HepG2 (cell line): ENCODE results near the gene MTG1. TPM values are rescaled to one million over a fixed set of nuclear protein-coding genes. Genes with fewer than 3 reads are reported as not detected.

Experiments
- ATAC-seq: fragments of 200-7000 bp; cut with Tn5 transposase; 3 replicates; pipeline ENCODE4 v1.9.1; 2020; ENCODE audit warnings: mild to moderate bottlenecking, moderate library complexity
- BruUV-seq: library from RNA; stranded (reverse); fragments of 400-500 nt; replicated peaks from 2 replicates; lab custom pipeline; 2021; lab: Mats Ljungman, UMichigan
- CTCF ChIA-PET: fragments of 300-600 bp; formaldehyde crosslinking; extraction: SDS; loops from one replicate; lab custom pipeline; 2021; ENCODE audit warnings: low total read pairs, inconsistent platforms, low intra/inter-chr PET ratio; lab: Yijun Ruan, JAX
- POLR2A ChIA-PET: fragments of 350-600 bp; sonication (Branson Sonifier 250); formaldehyde crosslinking; loops from one replicate; lab custom pipeline; 2020; ENCODE audit warnings: antibody characterized with exemption, inconsistent platforms; lab: Yijun Ruan, JAX
- DNase-seq: peaks from one replicate; pipeline ENCODE4 v3.0.0-alpha.2; 2015; ENCODE audit warnings: low spot score
- FAIRE-seq: peaks from 3 replicates; lab custom pipeline; 2011; peaks lifted over from hg19 to GRCh38; lab: Jason Lieb, UNC
- H2AFZ ChIP-seq: one replicate; pipeline ENCODE4 v1.6.1; 2011; ENCODE audit warnings: low read length, inconsistent platforms
- H3K27ac ChIP-seq: fragments of 300-600 bp; 3 replicates; pipeline ENCODE4 v1.8.0; 2011; ENCODE audit warnings: mixed run types, mild to moderate bottlenecking, mixed read lengths, low read length, inconsistent platforms; ENCODE audit not compliant: insufficient read depth; ENCODE audit errors: extremely low read length
- H3K27me3 ChIP-seq, 2 experiments: fragments of 200-600 bp in 1 of 2; 2 replicates in 1 of 2; 3 replicates in 1 of 2; pipeline versions ENCODE4 v1.6.0 to v1.8.0; 2011; ENCODE audit warnings: low read length in 2 of 2, mild to moderate bottlenecking in 2 of 2, moderate library complexity in 2 of 2, inconsistent platforms in 1 of 2; ENCODE audit not compliant: insufficient read depth in 2 of 2, control insufficient read depth in 1 of 2
- H3K36me3 ChIP-seq, 2 experiments: fragments of 200-600 bp in 1 of 2; replicated peaks in 1 of 2; 2 replicates in 1 of 2; 3 replicates in 1 of 2; pipeline versions ENCODE4 v1.5.1 to v1.8.0; 2011; ENCODE audit warnings: low read length in 2 of 2, inconsistent platforms in 1 of 2; ENCODE audit not compliant: insufficient read depth in 2 of 2, control insufficient read depth in 1 of 2
- H3K4me1 ChIP-seq: 2 replicates; pipeline ENCODE4 v1.5.1; 2012; ENCODE audit warnings: low read length, inconsistent platforms; ENCODE audit not compliant: insufficient read depth
- H3K4me2 ChIP-seq: 2 replicates; pipeline ENCODE4 v1.6.0; 2011; ENCODE audit warnings: low read depth, low read length, inconsistent platforms
- H3K4me3 ChIP-seq, 3 experiments: fragments of 200-600 bp in 1 of 3; sonication (generic), shearing (Covaris generic) in 1 of 3; replicated peaks in 1 of 3; 2 replicates each; pipeline ENCODE4 v1.5.1; 2011 to 2016; ENCODE audit warnings: low read length in 3 of 3, inconsistent platforms in 2 of 3, low read depth in 2 of 3, mild to moderate bottlenecking in 2 of 3, control low read depth in 1 of 3, mixed read lengths in 1 of 3; ENCODE audit not compliant: insufficient read depth in 1 of 3
- H3K79me2 ChIP-seq: one replicate; pipeline ENCODE4 v1.6.1; 2011; ENCODE audit warnings: low read length, inconsistent platforms; ENCODE audit not compliant: insufficient read depth
- H3K9ac ChIP-seq: 2 replicates; pipeline ENCODE4 v1.6.0; 2011; ENCODE audit warnings: mild to moderate bottlenecking, low read depth, low read length, inconsistent platforms; ENCODE audit not compliant: insufficient read depth
- H3K9me3 ChIP-seq: 2 replicates; pipeline ENCODE4 v1.5.1; 2012; ENCODE audit warnings: mild to moderate bottlenecking, low read length
- H4K20me1 ChIP-seq: 2 replicates; pipeline ENCODE4 v1.6.0; 2011; ENCODE audit warnings: inconsistent platforms, mild to moderate bottlenecking, low read length, moderate library complexity; ENCODE audit not compliant: insufficient read depth
- MTF2 ChIP-seq: sonication (generic); formaldehyde crosslinking; IDR thresholded peaks from 2 replicates; pipeline ENCODE4 v1.5.0; 2020; ENCODE audit warnings: missing genetic modification reagents, borderline replicate concordance
- NBN ChIP-seq: fragments of 450-650 bp; conservative IDR thresholded peaks from 2 replicates; pipeline ENCODE4 v1.6.1; 2017
- PHF8 ChIP-seq: sonication (generic); formaldehyde crosslinking; IDR thresholded peaks from 2 replicates; pipeline ENCODE4 v1.5.0; 2020; ENCODE audit warnings: missing genetic modification reagents
- TEAD3 ChIP-seq: optimal IDR thresholded peaks from 2 replicates; pipeline ENCODE3; 2016; ENCODE audit warnings: borderline replicate concordance
- XRCC5 ChIP-seq: fragments of 200-400 bp; formaldehyde crosslinking; optimal IDR thresholded peaks from 2 replicates; pipeline ENCODE3; 2017; ENCODE audit warnings: mild to moderate bottlenecking, low read length
- ZBTB34 ChIP-seq: sonication (generic); formaldehyde crosslinking; IDR thresholded peaks from 2 replicates; pipeline ENCODE4 v1.8.0; 2022; ENCODE audit warnings: mild to moderate bottlenecking, missing genetic modification reagents
- ZBTB46 ChIP-seq: sonication (generic); formaldehyde crosslinking; IDR thresholded peaks from 2 replicates; pipeline ENCODE4 v1.4.0; 2020; ENCODE audit warnings: mild to moderate bottlenecking, missing genetic modification reagents, borderline replicate concordance
- ZNF430 ChIP-seq: sonication (generic); formaldehyde crosslinking; IDR thresholded peaks from 2 replicates; pipeline ENCODE4 v1.9.0; 2021; ENCODE audit warnings: mild to moderate bottlenecking, missing genetic modification reagents
- ZNF512B ChIP-seq: sonication (generic); formaldehyde crosslinking; IDR thresholded peaks from 2 replicates; pipeline ENCODE4 v1.5.1; 2020; ENCODE audit warnings: missing genetic modification reagents, mild to moderate bottlenecking, borderline replicate concordance
- ZNF660 ChIP-seq: sonication (generic); formaldehyde crosslinking; IDR thresholded peaks from 2 replicates; pipeline ENCODE4 v1.5.1; 2020; ENCODE audit warnings: mild to moderate bottlenecking, low read depth, missing genetic modification reagents, borderline replicate concordance
- ZNF749 ChIP-seq: sonication (generic); formaldehyde crosslinking; IDR thresholded peaks from 2 replicates; pipeline ENCODE4 v1.8.0; 2022; ENCODE audit warnings: mild to moderate bottlenecking, missing genetic modification reagents, moderate library complexity, borderline replicate concordance
- ZNF790 ChIP-seq: sonication (generic); formaldehyde crosslinking; IDR thresholded peaks from 2 replicates; pipeline ENCODE4 v1.8.0; 2022; ENCODE audit warnings: missing genetic modification reagents, mild to moderate bottlenecking, borderline replicate concordance
- ZSCAN31 ChIP-seq: sonication (generic); formaldehyde crosslinking; IDR thresholded peaks from 2 replicates; pipeline ENCODE4 v1.5.0; 2020; ENCODE audit warnings: low read depth, mild to moderate bottlenecking, missing genetic modification reagents
- ZZZ3 ChIP-seq: sonication (generic); formaldehyde crosslinking; IDR thresholded peaks from 2 replicates; pipeline ENCODE4 v1.4.0; 2020; ENCODE audit warnings: missing genetic modification reagents, mild to moderate bottlenecking, borderline replicate concordance
- WGBS: methylation state at CpG from one replicate; pipeline ENCODE4 v1.1.6; 2017; ENCODE audit warnings: low lambda C conversion rate; 5-methylcytosine and 5-hydroxymethylcytosine counted together
- in situ Hi-C: cut with HindIII; loops from 2 replicates; pipeline ENCODE4 v1.10.0; 2017; ENCODE audit warnings: low pct_unique_long_range_greater_than_20kb; ENCODE audit not compliant: extremely low pct_ligation_motif_present
- intact Hi-C: fragments of 100-400 bp; cut with micrococcal nuclease; formaldehyde crosslinking; loops from one replicate; pipeline ENCODE4 v1.10.0; 2022; ENCODE audit not compliant: unreplicated experiment
- polyA plus RNA-seq, 8 experiments: library from polyadenylated mRNA; depleted of rRNA in 3 of 8; stranded (reverse) in 7 of 8; unstranded in 1 of 8; fragments of >200 nt; fragmentation: Illumina TruSeq in 4 of 8; extraction: Trizol in 4 of 8; gene quantifications; 2 replicates each; pipeline versions ENCODE4 v1.2.1 to v1.2.3, GENCODE V29; 2011 to 2016; ENCODE audit warnings: low read depth in 4 of 8, missing spikeins in 1 of 8, mixed read lengths in 1 of 8; ENCODE audit not compliant: insufficient read depth in 1 of 8
- total RNA-seq, 5 experiments: library from RNA; depleted of rRNA; stranded (reverse); fragments of >200 nt; fragmentation: Illumina TruSeq; extraction: Trizol; gene quantifications; 2 replicates each; pipeline ENCODE4 v1.2.3, GENCODE V29; 2016; ENCODE audit warnings: low read depth in 1 of 5

Gene MTG1
- total and polyA plus RNA-seq, 2 of the 13 experiments (the other 11 are each of a cell fraction or from before 2014, with no cell fraction given) = 42.0 to 103 TPM

GRCh38 chr10:133403359-133403758 is 9.4 kb downstream of the MTG1 start:
- ChIA-PET CTCF (no interaction called here), POLR2A (no interaction called here)
- ATAC-seq (no peak), FAIRE-seq (no peak), DNase-seq (no peak)
- H3K27ac ChIP-seq = no peak overlapping the region
- H3K4me3 ChIP-seq = no peak overlapping the region
- 90% methylated on average over 16 of the region's 16 CpGs for WGBS
- no peaks in the 10 kb centered on the region for H3K4me1 ChIP-seq
- no TSS peak for BruUV-seq
- H3K9ac ChIP-seq = no peak overlapping the region
- H3K36me3 ChIP-seq = peaks cover 11 to 52% of the 10 kb centered on the region in 2 experiments; a peak in 4 of 5 replicates
- intact Hi-C loops = no loop called here
- in situ Hi-C loops = no loop called here
- H3K27me3 ChIP-seq = no peaks in the 10 kb centered on the region
- no peak overlapping the region for H3K4me2 ChIP-seq
- no peak overlapping the region for H2AFZ ChIP-seq
- TF ChIP-seq ZNF790 (no peak), ZSCAN31 (CRISPR knock-in tag) (no peak), ZBTB46 (CRISPR knock-in tag) (no peak), ZNF430 (CRISPR knock-in tag) (no peak), MTF2 (no peak), NBN (no peak)
- H3K79me2 ChIP-seq = peaks cover 21% of the 10 kb centered on the region
- H3K9me3 ChIP-seq = no peaks in the 10 kb centered on the region
- no peaks in the 10 kb centered on the region for H4K20me1 ChIP-seq

- Histone ChIP-seq H3K9me3 (no peaks in the 10 kb centered on the region), H3K27ac (no peak overlapping the region), H4K20me1 (no peaks in the 10 kb centered on the region), H3K9ac (no peak overlapping the region), H2AFZ (no peak overlapping the region), H3K36me3 (peaks cover 11 to 52% of the 10 kb centered on the region in 2 experiments; a peak in 4 of 5 replicates), H3K4me1 (no peaks in the 10 kb centered on the region), H3K79me2 (peaks cover 26% of the 10 kb centered on the region), H3K4me3 (no peak overlapping the region), H3K4me2 (no peak overlapping the region), H3K27me3 (no peaks in the 10 kb centered on the region)
- no TSS peak for BruUV-seq
- in situ Hi-C loops = no loop called here
- POLR2A ChIA-PET = no interaction called here
- intact Hi-C loops = no loop called here
- FAIRE-seq (no peak), ATAC-seq (no peak), DNase-seq (no peak)
- WGBS = 97% methylated on average over 5 of the region's 5 CpGs
- CTCF ChIA-PET = no interaction called here
- TF ChIP-seq ZNF512B (CRISPR knock-in tag) (no peak), ZZZ3 (CRISPR knock-in tag) (no peak), ZBTB34 (CRISPR knock-in tag) (no peak), XRCC5 (no peak), ZNF660 (CRISPR knock-in tag) (no peak), PHF8 (CRISPR knock-in tag) (no peak), TEAD3 (CRISPR knock-in tag) (no peak), ZNF749 (CRISPR knock-in tag) (no peak)
These were observed 9.8 kb downstream of the MTG1 start for GRCh38 chr10:133403784-133404183.
